Mucosa of descending colon (tissue), 3 donors: ENCODE data around the gene SLC35A5. TPM values are rescaled to one million over a fixed set of nuclear protein-coding genes. Genes with fewer than 3 reads are reported as not detected.

Source experiments
- ATAC-seq: fragments of 200-7000 bp; cut with Tn5 transposase; one replicate; pipeline ENCODE4 v1.9.1; 2020; ENCODE audit warnings: mild to moderate bottlenecking, moderate library complexity
- DNase-seq, 3 donors: peaks; one replicate each; pipeline ENCODE4 v3.0.0-alpha.2; 2020
- H3K36me3 ChIP-seq: fragments of 200-600 bp; one replicate; pipeline ENCODE4 v1.8.0; 2021; ENCODE audit warnings: low read depth, mild to moderate bottlenecking
- H3K4me1 ChIP-seq: fragments of 200-600 bp; one replicate; pipeline ENCODE4 v1.8.0; 2021; ENCODE audit warnings: low read depth, mild to moderate bottlenecking
- H3K4me3 ChIP-seq: fragments of 200-600 bp; one replicate; pipeline ENCODE4 v1.8.0; 2021; ENCODE audit warnings: mild to moderate bottlenecking
- H3K9me3 ChIP-seq: fragments of 200-600 bp; one replicate; pipeline ENCODE4 v1.8.0; 2021; ENCODE audit warnings: mild to moderate bottlenecking
- CTCF ChIP-seq: fragments of 200-600 bp; IDR thresholded peaks from one replicate; pipeline ENCODE4 v1.8.0; 2022; ENCODE audit warnings: antibody characterized with exemption, mild to moderate bottlenecking
- intact Hi-C, 2 donors: fragments of 100-400 bp; cut with DNase I in 1 of 2; cut with micrococcal nuclease in 1 of 2; formaldehyde crosslinking; loops; one replicate each; pipeline versions ENCODE4 v1.11.0 to v1.11.1; 2022; cut with DNase I, micrococcal nuclease
- total RNA-seq, 3 donors: library from RNA; stranded (reverse); fragmentation: NEBNext Ultra II Directional in 2 of 3; extraction: Animal tissue kit (Norgen Biotek cat#: 25700) in 2 of 3; gene quantifications; one replicate each; pipeline versions ENCODE4 v1.2.1 to v1.2.4, GENCODE V29; 2021 to 2023
- donor health status: DM: no; HTN: no; CAD: no; lungs with moderate emphysema.
- donor health status: DM: no; HTN: no; CAD: no.
- donor health status: DM: no; HTN: yes; CAD: no.

The SLC35A5 gene
- total RNA-seq, 3 donors from 2014 or later: 34.9 to 39.4 (median 36.3) TPM

- peaks cover 8% of the 10 kb centered on the region for H3K4me1 ChIP-seq
- DNase-seq (no peak), ATAC-seq (no peak)
- no peaks in the 10 kb centered on the region for H3K9me3 ChIP-seq
- H3K36me3 ChIP-seq: peaks cover 6% of the 10 kb centered on the region
- H3K4me3 ChIP-seq: no peak overlapping the region
- no peak for TF ChIP-seq CTCF
- intact Hi-C loops: no loop called here
These were observed 3.1 kb downstream of the SLC35A5 start for GRCh38 chr3:112564940-112565305.

- ATAC-seq (no peak), DNase-seq (no peak)
- H3K36me3 ChIP-seq: no peaks in the 10 kb centered on the region
- TF ChIP-seq CTCF: no peak
- no peak overlapping the region for H3K4me3 ChIP-seq
- intact Hi-C loops: no loop called here
- no peaks in the 10 kb centered on the region for H3K9me3 ChIP-seq
- H3K4me1 ChIP-seq: peaks cover under 1% of the 10 kb centered on the region
These were observed 6.8 kb downstream of the SLC35A5 start for GRCh38 chr3:112568642-112569041.

- no peaks in the 10 kb centered on the region for H3K36me3 ChIP-seq
- H3K4me1 ChIP-seq: no peaks in the 10 kb centered on the region
- H3K4me3 ChIP-seq: no peak overlapping the region
- no peak for TF ChIP-seq CTCF
- intact Hi-C loops: no loop called here
- H3K9me3 ChIP-seq: no peaks in the 10 kb centered on the region
- ATAC-seq: no peak
- DNase-seq: no peak
These were observed 7.4 kb downstream of the SLC35A5 start for GRCh38 chr3:112569265-112569664.

GRCh38 chr3:112572701-112573100, 10.9 kb downstream of the SLC35A5 start:
- ATAC-seq (no peak), DNase-seq (no peak)
- Histone ChIP-seq H3K4me1 (no peaks in the 10 kb centered on the region), H3K36me3 (no peaks in the 10 kb centered on the region), H3K4me3 (no peak overlapping the region), H3K9me3 (no peaks in the 10 kb centered on the region)
- TF ChIP-seq CTCF: no peak
- intact Hi-C loops: no loop called here

- Histone ChIP-seq H3K9me3 (no peaks in the 10 kb centered on the region), H3K36me3 (no peaks in the 10 kb centered on the region), H3K4me3 (no peak overlapping the region), H3K4me1 (no peaks in the 10 kb centered on the region)
- intact Hi-C loops: no loop called here
- no peak for TF ChIP-seq CTCF
- DNase-seq (no peak), ATAC-seq (no peak)
These were observed 17.4 kb downstream of the SLC35A5 start for GRCh38 chr3:112579232-112579631.

- no peak for DNase-seq
- H3K4me3 ChIP-seq: no peak overlapping the region
- ATAC-seq: no peak
- TF ChIP-seq CTCF: no peak
- H3K36me3 ChIP-seq: no peaks in the 10 kb centered on the region
- intact Hi-C loops: no loop called here
- no peaks in the 10 kb centered on the region for H3K4me1 ChIP-seq
- no peaks in the 10 kb centered on the region for H3K9me3 ChIP-seq
These were observed 17.9 kb downstream of the SLC35A5 start for GRCh38 chr3:112579697-112580096.
